ENCODE measurements around the gene WIZ. TPM values are rescaled to one million over a fixed set of nuclear protein-coding genes. Genes with fewer than 3 reads are reported as not detected.

Gene WIZ
- total RNA-seq, 2 donors from 2014 or later = 16.1 to 111 TPM

- DNase-seq = no peak
- Histone ChIP-seq H3K4me3 (no peak overlapping the region), H3K4me1 (peaks cover 22% of the 10 kb centered on the region), H3K9me3 (no peaks in the 10 kb centered on the region), H3K36me3 (replicated peaks in 1 of 2; ENCODE audit: insufficient read depth in 1 of 2, low read depth in 2 of 2) (peaks cover 11 to 34% of the 10 kb centered on the region in 2 donors), H3K27me3 (no peaks in the 10 kb centered on the region), H3K27ac (no peak overlapping the region)
- 94 to 99% methylated on average over 10 to 12 of the region's 13 CpGs for WGBS, 2 donors
- no peak for TF ChIP-seq CTCF (IDR thresholded peaks at IDR 0.05)
- TF ChIP-seq POLR2A (IDR thresholded peaks at IDR 0.05) = no peak
- ATAC-seq = no peak
- intact Hi-C loops (cut with DNase I) = no loop called here
Observed at GRCh38 chr19:15424121-15424520, 25.6 kb downstream of the WIZ start.

- intact Hi-C loops (cut with DNase I) = no loop called here
- DNase-seq (no peak), ATAC-seq (no peak)
- Histone ChIP-seq H3K36me3 (replicated peaks in 1 of 2; ENCODE audit: insufficient read depth in 1 of 2, low read depth in 2 of 2) (peaks cover 11 to 34% of the 10 kb centered on the region in 2 donors), H3K9me3 (no peaks in the 10 kb centered on the region), H3K27ac (no peak overlapping the region), H3K4me3 (no peak overlapping the region), H3K27me3 (no peaks in the 10 kb centered on the region), H3K4me1 (peaks cover 22% of the 10 kb centered on the region)
- TF ChIP-seq POLR2A (IDR thresholded peaks at IDR 0.05) = no peak
- TF ChIP-seq CTCF (IDR thresholded peaks at IDR 0.05) = no peak
- WGBS, 2 donors = 93 to 94% methylated on average over 2 to 6 of the region's 6 CpGs
Observed at GRCh38 chr19:15423130-15423529, 26.6 kb downstream of the WIZ start.

GRCh38 chr19:15422296-15423075, 27.3 kb downstream of the WIZ start:
- ATAC-seq (no peak), DNase-seq (no peak)
- no peaks in the 10 kb centered on the region for H3K9me3 ChIP-seq
- intact Hi-C loops (cut with DNase I) = no loop called here
- TF ChIP-seq CTCF (IDR thresholded peaks at IDR 0.05) (no peak), POLR2A (IDR thresholded peaks at IDR 0.05) (no peak)
- H3K4me1 ChIP-seq = peaks cover 27% of the 10 kb centered on the region
- 93 to 94% methylated on average over 15 to 21 of the region's 22 CpGs for WGBS, 2 donors
- H3K27ac ChIP-seq = no peak overlapping the region
- H3K36me3 ChIP-seq (replicated peaks in 1 of 2; ENCODE audit: insufficient read depth in 1 of 2, low read depth in 2 of 2) = peaks cover 11 to 34% of the 10 kb centered on the region in 2 donors
- H3K27me3 ChIP-seq = no peaks in the 10 kb centered on the region
- no peak overlapping the region for H3K4me3 ChIP-seq

GRCh38 chr19:15421721-15422260, 28.0 kb downstream of the WIZ start:
- H3K27ac ChIP-seq = peak overlapping the region in 1 of 4 donors; percentile 16
- intact Hi-C loops (cut with DNase I) = no loop called here
- H3K4me1 ChIP-seq = peaks cover 34% of the 10 kb centered on the region
- peak; percentile 44 to 69 (median 56) for DNase-seq
- no peaks in the 10 kb centered on the region for H3K27me3 ChIP-seq
- TF ChIP-seq CTCF (IDR thresholded peaks at IDR 0.05) (no peak), POLR2A (IDR thresholded peaks at IDR 0.05) (no peak)
- no peak for ATAC-seq
- 65 to 73% methylated on average over 9 to 15 of the region's 15 CpGs for WGBS, 2 donors
- peaks cover 11 to 28% of the 10 kb centered on the region in 2 donors for H3K36me3 ChIP-seq (replicated peaks in 1 of 2; ENCODE audit: insufficient read depth in 1 of 2, low read depth in 2 of 2)
- no peak overlapping the region for H3K4me3 ChIP-seq
- no peaks in the 10 kb centered on the region for H3K9me3 ChIP-seq
